K562 (cell line): Measurements from ENCODE around the gene SLC27A6. TPM values are rescaled to one million over a fixed set of nuclear protein-coding genes. Genes with fewer than 3 reads are reported as not detected.
A peak's percentile ranks its signal among the peaks of the same experiment; 100 is the strongest.

Experiments
- FOXK2 ChIP-seq, 2 experiments: fragments of 450-650 bp; IDR thresholded peaks in 1 of 2; conservative IDR thresholded peaks in 1 of 2; 2 replicates each; pipeline ENCODE4 v1.6.1; 2016; ENCODE audit warnings: low read depth in 2 of 2, mild to moderate bottlenecking in 1 of 2
- GABPB1 ChIP-seq: sonication (generic); formaldehyde crosslinking; IDR thresholded peaks from 2 replicates; pipeline ENCODE4 v1.8.0; 2022; ENCODE audit warnings: mild to moderate bottlenecking, missing genetic modification reagents
- L3MBTL2 ChIP-seq: fragments of 450-650 bp; IDR thresholded peaks from 2 replicates; pipeline ENCODE4 v1.6.1; 2016; ENCODE audit warnings: mild to moderate bottlenecking, moderate library complexity
- NR2C2 ChIP-seq, 2 experiments: fragments of 200-800 bp in 1 of 2; sonication (Bioruptor generic) in 1 of 2; sonication (generic) in 1 of 2; formaldehyde crosslinking in 1 of 2; IDR thresholded peaks; 2 replicates each; pipeline versions ENCODE4 v1.6.1 to v1.8.0; 2016 to 2022; ENCODE audit warnings: mild to moderate bottlenecking in 1 of 2, missing compliant biosample characterization in 1 of 2, missing genetic modification characterization in 1 of 2, missing genetic modification reagents in 1 of 2
- RFX7 ChIP-seq: fragments of 250-450 bp; sonication (Bioruptor Pico); IDR thresholded peaks from 2 replicates; pipeline ENCODE4 v1.5.1; 2021; ENCODE audit warnings: mild to moderate bottlenecking
- SIRT6 ChIP-seq: IDR thresholded peaks from one replicate; pipeline ENCODE4 v1.6.1; 2012; ENCODE audit warnings: low read depth, mild to moderate bottlenecking, control low read depth, inconsistent platforms, low read length, moderate library complexity
- ZNF436 ChIP-seq: fragments of 250-450, 450-650 bp; sonication (Bioruptor Pico); formaldehyde crosslinking; IDR thresholded peaks from 2 replicates; pipeline ENCODE4 v1.7.0; 2020; ENCODE audit warnings: mild to moderate bottlenecking
- ZZZ3 ChIP-seq: fragments of 450-650 bp; IDR thresholded peaks from 2 replicates; pipeline ENCODE4 v1.6.1; 2016; ENCODE audit warnings: antibody characterized with exemption, mild to moderate bottlenecking, moderate library complexity
- polyA plus RNA-seq, 8 experiments: library from polyadenylated mRNA; depleted of rRNA in 4 of 8; stranded (reverse) in 5 of 8; unstranded in 3 of 8; fragments of >200 nt; fragmentation: Nextera tagmentation in 2 of 8; fragmentation: Illumina TruSeq in 1 of 8; extraction: Ambion mirVana in 2 of 8; extraction: Trizol in 1 of 8; gene quantifications; 2 replicates each; pipeline versions ENCODE4 v1.2.1 to v1.2.3, GENCODE V29; 2011 to 2014; ENCODE audit warnings: inconsistent platforms in 1 of 8, missing spikeins in 1 of 8
- total RNA-seq, 7 experiments: library from RNA; depleted of rRNA in 6 of 7; stranded (reverse); fragments of >200 nt in 6 of 7; fragmentation: Illumina TruSeq in 2 of 7; extraction: Trizol in 2 of 7; gene quantifications; 2 replicates each; pipeline versions ENCODE4 v1.2.1 to v1.2.3, GENCODE V29; 2011 to 2021; ENCODE audit warnings: low replicate concordance in 1 of 7
- TF ChIP-seq, protein P1 (sequence below): sonication (generic); formaldehyde crosslinking; IDR thresholded peaks from 2 replicates; pipeline ENCODE4 v1.9.0; 2022; ENCODE audit warnings: mild to moderate bottlenecking, missing genetic modification reagents
- TF ChIP-seq, protein P2 (sequence below): fragments of 450-650 bp; IDR thresholded peaks from 2 replicates; pipeline ENCODE4 v1.7.0; 2016; ENCODE audit warnings: borderline replicate concordance

The SLC27A6 gene
- total and polyA plus RNA-seq, 9 of the 15 experiments (the other 6 are each of a cell fraction or from before 2014, with no cell fraction given): 0.56 to 1.9 (median 1.2) TPM

DNA sequence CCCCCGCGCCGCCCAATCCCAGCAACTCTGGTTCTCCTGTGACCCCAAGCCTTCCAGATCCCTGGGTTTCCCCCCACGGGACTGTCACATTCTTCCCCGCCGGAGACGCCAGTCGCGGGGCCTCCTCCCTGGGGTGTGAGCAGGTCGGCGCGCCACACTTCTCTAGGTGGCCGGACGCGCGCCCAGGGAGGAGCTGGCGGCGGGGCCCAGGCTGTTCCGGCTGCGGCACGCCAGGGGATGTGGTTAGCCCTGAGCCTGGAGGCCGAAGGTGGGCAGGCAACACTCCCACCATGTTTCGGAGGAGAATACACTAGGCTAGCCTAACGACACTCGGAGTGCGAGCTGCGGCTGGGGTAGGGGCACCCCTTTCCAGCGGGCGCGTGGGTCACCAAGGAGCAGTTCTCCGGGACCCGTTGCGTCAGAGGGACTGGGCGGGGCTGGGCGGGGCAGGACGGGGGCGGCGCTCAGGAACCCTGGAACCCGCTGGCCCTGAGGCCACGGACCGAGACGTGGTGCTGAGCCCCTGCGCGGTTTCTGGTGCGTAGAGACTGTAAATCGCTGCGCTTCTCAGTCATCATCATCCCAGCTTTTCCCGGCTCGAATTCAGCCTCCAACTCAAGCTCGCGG, at the start of gene SLC27A6 (continued):
- TF ChIP-seq, protein P1, sequence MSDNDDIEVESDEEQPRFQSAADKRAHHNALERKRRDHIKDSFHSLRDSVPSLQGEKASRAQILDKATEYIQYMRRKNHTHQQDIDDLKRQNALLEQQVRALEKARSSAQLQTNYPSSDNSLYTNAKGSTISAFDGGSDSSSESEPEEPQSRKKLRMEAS (CRISPR knock-in tag): 0 out of 2 replicates have a peak, but pooled peaks have one; percentile 29
- TF ChIP-seq, protein P2, sequence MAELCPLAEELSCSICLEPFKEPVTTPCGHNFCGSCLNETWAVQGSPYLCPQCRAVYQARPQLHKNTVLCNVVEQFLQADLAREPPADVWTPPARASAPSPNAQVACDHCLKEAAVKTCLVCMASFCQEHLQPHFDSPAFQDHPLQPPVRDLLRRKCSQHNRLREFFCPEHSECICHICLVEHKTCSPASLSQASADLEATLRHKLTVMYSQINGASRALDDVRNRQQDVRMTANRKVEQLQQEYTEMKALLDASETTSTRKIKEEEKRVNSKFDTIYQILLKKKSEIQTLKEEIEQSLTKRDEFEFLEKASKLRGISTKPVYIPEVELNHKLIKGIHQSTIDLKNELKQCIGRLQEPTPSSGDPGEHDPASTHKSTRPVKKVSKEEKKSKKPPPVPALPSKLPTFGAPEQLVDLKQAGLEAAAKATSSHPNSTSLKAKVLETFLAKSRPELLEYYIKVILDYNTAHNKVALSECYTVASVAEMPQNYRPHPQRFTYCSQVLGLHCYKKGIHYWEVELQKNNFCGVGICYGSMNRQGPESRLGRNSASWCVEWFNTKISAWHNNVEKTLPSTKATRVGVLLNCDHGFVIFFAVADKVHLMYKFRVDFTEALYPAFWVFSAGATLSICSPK: no peak
- no peak for TF ChIP-seq SIRT6
- no peak for TF ChIP-seq RFX7 (CRISPR knock-in tag)
- 0 out of 2 replicates have a peak, but pooled peaks have one; percentile 14 for TF ChIP-seq L3MBTL2
- TF ChIP-seq ZNF436 (CRISPR knock-in tag): no peak
- no peak for TF ChIP-seq NR2C2 (CRISPR knock-in tag; IDR thresholded peaks at IDR 0.05)
- peak; percentile 32; the same call in 1 of the 2 replicates for TF ChIP-seq NR2C2 (tag; IDR thresholded peaks at IDR 0.05)
- TF ChIP-seq FOXK2 (conservative IDR thresholded peaks at IDR 0.05 in 1 of 2, IDR thresholded peaks at IDR 0.05 in 1 of 2; ENCODE audit: low read depth in 2 of 2): no peak
- no peak for TF ChIP-seq ZZZ3
- TF ChIP-seq GABPB1 (CRISPR knock-in tag): peak; percentile 46; the same call in 1 of the 2 replicates
